ENCODE data around the gene ARFRP1. TPM values are rescaled to one million over a fixed set of nuclear protein-coding genes. Genes with fewer than 3 reads are reported as not detected.

ARFRP1 gene, protein sequence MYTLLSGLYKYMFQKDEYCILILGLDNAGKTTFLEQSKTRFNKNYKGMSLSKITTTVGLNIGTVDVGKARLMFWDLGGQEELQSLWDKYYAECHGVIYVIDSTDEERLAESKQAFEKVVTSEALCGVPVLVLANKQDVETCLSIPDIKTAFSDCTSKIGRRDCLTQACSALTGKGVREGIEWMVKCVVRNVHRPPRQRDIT
- 35.3 and 43.2 TPM in 2 replicates for total RNA-seq

GRCh38 chr20:63707558-63708300 lies at the start of gene ARFRP1, which contains the start of gene ZGPAT:
Gene ARFRP1 (minus strand): TSS chr20:63707976. CDS start chr20:63707091, 885 bp downstream.
Gene ZGPAT (plus strand): TSS chr20:63708039. CDS start chr20:63708581, 542 bp downstream.

GRCh38 chr20:63739130-63740069 lies 31.6 kb upstream of the ARFRP1 start, which contains the start of gene SLC2A4RG:
Gene SLC2A4RG (plus strand): TSS chr20:63739776. CDS start chr20:63739913, 137 bp downstream.

DNA sequence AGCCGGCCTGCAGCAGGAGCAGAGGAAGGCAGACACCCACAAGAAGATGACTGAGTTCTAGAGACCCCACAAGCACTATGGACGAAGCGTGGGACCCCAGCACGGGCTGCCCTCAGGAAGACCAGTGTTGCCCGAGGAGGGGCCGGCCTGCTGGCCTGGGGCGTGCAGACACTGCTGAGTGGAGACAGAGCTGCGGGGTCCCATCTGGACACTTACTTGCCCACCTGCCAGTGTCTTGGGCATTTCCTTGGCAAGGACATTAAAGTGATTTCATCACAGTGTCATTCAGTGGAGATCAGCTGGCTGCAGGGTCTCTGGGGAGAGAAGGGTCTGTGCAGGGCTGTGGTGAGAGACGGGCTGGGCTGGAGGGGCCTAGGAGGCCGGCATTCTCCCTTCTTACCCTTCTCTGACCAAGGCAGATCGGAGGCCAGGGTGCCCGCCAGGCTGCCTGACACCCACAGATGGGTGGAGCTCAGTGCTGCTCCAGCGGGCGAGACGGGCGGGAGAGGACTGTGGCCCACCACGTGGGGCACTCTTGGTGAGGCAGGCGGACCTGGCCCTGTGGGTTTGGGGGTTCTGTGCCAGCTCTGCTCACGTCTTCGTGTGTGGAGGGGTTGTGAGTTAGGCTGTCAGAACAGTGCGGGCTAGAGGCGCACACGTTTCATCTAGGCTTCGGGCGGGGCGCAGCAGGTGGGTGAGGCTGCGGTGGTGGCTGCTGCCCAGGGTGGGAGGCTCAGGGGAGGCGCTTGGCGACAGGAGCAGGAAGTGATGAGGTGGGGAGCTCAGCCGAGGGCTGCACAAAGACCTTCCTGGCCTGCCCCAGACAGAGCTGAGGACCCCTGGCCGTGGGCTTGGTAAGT lies 28.3 kb upstream of the ARFRP1 start, which contains the start of gene LIME1:
Gene LIME1 (plus strand): TSS at position 806 of the 860 bp plus-strand sequence. CDS start 886 bp downstream, outside the sequence.

DNA sequence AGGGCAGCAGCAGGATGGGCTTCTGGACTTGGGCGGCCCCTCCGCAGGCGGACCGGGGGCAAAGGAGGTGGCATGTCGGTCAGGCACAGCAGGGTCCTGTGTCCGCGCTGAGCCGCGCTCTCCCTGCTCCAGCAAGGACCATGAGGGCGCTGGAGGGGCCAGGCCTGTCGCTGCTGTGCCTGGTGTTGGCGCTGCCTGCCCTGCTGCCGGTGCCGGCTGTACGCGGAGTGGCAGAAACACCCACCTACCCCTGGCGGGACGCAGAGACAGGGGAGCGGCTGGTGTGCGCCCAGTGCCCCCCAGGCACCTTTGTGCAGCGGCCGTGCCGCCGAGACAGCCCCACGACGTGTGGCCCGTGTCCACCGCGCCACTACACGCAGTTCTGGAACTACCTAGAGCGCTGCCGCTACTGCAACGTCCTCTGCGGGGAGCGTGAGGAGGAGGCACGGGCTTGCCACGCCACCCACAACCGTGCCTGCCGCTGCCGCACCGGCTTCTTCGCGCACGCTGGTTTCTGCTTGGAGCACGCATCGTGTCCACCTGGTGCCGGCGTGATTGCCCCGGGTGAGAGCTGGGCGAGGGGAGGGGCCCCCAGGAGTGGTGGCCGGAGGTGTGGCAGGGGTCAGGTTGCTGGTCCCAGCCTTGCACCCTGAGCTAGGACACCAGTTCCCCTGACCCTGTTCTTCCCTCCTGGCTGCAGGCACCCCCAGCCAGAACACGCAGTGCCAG lies 11.0 kb downstream of the ARFRP1 start, which contains the start of gene TNFRSF6B:
Gene TNFRSF6B (plus strand): TSS at position 25 of the 729 bp plus-strand sequence. CDS start 116 bp downstream, at position 141.

DNA sequence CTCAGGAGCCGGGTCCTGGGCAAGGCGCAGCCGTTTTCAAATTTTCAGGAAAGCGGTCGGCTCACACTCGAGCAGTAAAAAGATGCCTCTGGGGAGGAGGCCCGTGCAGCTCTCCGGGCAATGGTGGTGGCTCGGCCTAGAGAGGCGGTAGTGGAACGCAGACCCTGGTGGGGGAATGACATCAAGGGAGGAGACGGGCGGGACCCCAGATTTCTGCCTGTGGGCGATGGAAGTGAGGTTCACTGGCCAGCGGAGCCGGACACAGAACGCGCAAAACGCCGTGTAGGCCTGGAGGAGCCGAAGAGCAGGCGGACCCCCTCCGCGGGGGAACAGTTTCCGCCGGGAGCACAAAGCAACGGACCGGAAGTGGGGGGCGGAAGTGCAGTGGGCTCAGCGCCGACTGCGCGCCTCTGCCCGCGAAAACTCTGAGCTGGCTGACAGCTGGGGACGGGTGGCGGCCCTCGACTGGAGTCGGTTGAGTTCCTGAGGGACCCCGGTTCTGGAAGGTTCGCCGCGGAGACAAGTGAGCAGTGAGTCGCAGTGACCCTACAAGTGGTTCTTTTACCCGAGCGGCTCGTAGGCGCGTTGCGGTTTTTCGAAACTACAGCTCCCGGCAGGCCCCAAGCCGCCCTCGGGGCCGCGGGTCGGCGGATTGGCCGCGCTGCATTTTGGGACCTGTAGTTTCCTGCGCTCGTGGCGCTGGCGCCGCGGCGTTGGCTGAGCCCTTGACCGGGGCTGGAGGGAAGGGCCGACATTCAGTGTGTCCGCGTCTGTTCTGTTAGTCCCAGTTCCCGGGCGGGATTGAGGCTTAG lies 49.6 kb downstream of the ARFRP1 start, which contains the start of gene RTEL1:
Gene RTEL1 (plus strand): TSS at position 376 of the 812 bp plus-strand sequence. CDS start 1,091 bp downstream, outside the sequence.

DNA sequence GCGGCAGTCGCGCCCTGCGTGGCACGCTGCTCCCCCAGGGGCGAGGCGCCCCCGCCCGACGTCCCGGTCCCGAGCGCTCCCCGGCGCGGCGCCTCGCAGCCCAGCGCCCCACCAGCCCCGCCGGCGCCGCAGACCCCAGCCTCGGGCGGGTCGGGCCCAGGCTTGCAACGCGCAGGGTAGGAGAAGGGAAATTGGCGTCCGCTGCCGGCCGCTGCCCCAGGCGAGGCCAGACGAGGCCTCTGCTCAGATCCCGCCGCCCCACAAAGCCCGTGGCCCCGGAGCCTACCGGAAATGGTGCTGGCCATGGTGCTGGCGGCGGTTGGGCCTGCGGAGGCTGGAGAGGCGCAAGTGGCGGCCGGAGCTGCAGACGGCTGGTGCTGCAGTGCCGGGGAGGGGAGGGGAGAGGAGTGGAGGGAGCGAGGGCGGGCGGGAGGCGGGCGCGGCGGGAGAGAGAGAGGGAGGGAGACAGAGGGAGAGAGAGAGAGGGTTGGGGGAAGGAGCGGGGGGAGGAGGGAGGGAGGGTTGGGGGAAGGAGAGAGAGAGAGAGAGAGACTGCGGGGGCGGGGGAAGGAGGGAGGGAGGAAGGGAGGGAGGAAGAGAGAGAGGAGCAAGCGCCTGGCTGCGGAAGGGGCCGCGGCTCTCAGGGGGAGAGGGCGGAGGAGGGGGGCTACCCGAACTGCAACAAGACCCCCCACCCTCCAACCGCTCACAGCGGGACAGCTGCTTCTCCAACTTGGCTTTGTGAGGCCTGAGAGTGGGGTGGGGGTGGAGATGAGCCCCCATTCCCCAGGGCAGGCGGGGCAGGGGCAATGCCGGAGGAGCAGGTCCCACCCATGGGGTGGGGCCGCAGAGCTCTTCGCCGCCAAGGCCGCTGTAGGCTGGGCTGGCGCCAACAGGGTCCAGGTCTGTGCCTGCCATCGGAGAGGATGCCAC lies 54.5 kb downstream of the ARFRP1 start, which contains the start of gene STMN3:
Gene STMN3 (minus strand): TSS at position 384 of the 933 bp plus-strand sequence. CDS start 79 bp downstream, at position 305.

Other genes with a start within 250 kb of the ARFRP1 start
- gene KCNQ2, start 235.3 kb downstream of the ARFRP1 start, total RNA-seq, result not detected in 2 replicates
- 3.9 and 8.8 TPM in 2 replicates for gene EEF1A2, start 208.9 kb downstream of the ARFRP1 start, total RNA-seq
- gene PPDPF, start 187.2 kb downstream of the ARFRP1 start, total RNA-seq, result 61.2 and 63.0 TPM in 2 replicates
- 0.18 TPM in 1 of 2 replicates, not detected in the other for gene PTK6, start 170.6 kb downstream of the ARFRP1 start, total RNA-seq
- not detected in 2 replicates for gene SRMS, start 160.2 kb downstream of the ARFRP1 start, total RNA-seq
- gene FNDC11, start 153.8 kb downstream of the ARFRP1 start, total RNA-seq, result 0.74 and 0.89 TPM in 2 replicates
- gene HELZ2, start 133.7 kb downstream of the ARFRP1 start, total RNA-seq, result 32.7 and 54.9 TPM in 2 replicates
- gene GMEB2, start 80.9 kb downstream of the ARFRP1 start, total RNA-seq, result 8.9 and 13.6 TPM in 2 replicates
- 2.7 and 6.7 TPM in 2 replicates for gene STMN3, start 54.6 kb downstream of the ARFRP1 start, total RNA-seq
- gene RTEL1, start 49.7 kb downstream of the ARFRP1 start, total RNA-seq, result 7.1 and 14.3 TPM in 2 replicates
- 16.3 and 95.5 TPM in 2 replicates for gene TNFRSF6B, start 11.3 kb downstream of the ARFRP1 start, total RNA-seq
- 19.3 and 23.6 TPM in 2 replicates for gene ZGPAT, start 63 bp upstream of the ARFRP1 start, total RNA-seq
- gene LIME1, start 28.7 kb upstream of the ARFRP1 start, total RNA-seq, result 2.7 and 8.9 TPM in 2 replicates
- 14.3 and 24.8 TPM in 2 replicates for gene SLC2A4RG, start 31.8 kb upstream of the ARFRP1 start, total RNA-seq
- gene ZBTB46, start 123.3 kb upstream of the ARFRP1 start, total RNA-seq, result 0.42 and 0.59 TPM in 2 replicates
- gene ABHD16B, start 153.5 kb upstream of the ARFRP1 start, total RNA-seq, result 0.09 TPM in 1 of 2 replicates, not detected in the other
- 127 and 187 TPM in 2 replicates for gene TPD52L2, start 157.3 kb upstream of the ARFRP1 start, total RNA-seq
- 79.7 and 83.4 TPM in 2 replicates for gene DNAJC5, start 187.2 kb upstream of the ARFRP1 start, total RNA-seq
- 15.7 and 22.6 TPM in 2 replicates for gene UCKL1, start 248.4 kb upstream of the ARFRP1 start, total RNA-seq

All from smooth muscle cell of the umbilical artery (primary cell).